Activated T-helper 17 cell treated with anti-CD3 and anti-CD28 coated beads, Interleukin-2, amount 50 U/mL, for 72 hours (primary cell): ENCODE results near the gene FGL2. TPM values are rescaled to one million over a fixed set of nuclear protein-coding genes. Genes with fewer than 3 reads are reported as not detected.
"Not testable (repeated sequence)": the region's sequence is repeated elsewhere in the genome, so short reads cannot be mapped to it uniquely, and the experiment has no call there.

Experiments
- ATAC-seq: fragments of 150-1000 bp; cut with Tn5 transposase; replicated peaks from 2 replicates; pipeline ENCODE4 v1.10.0; 2021; ENCODE audit warnings: mild to moderate bottlenecking, moderate library complexity
- H3K27ac Mint-ChIP-seq: one replicate; pipeline ENCODE4 v1.8.0; 2022; ENCODE audit warnings: mixed read lengths
- H3K27me3 Mint-ChIP-seq: one replicate; pipeline ENCODE4 v1.8.0; 2022; ENCODE audit warnings: mixed read lengths
- H3K36me3 Mint-ChIP-seq: one replicate; pipeline ENCODE4 v1.8.0; 2022; ENCODE audit warnings: low read depth, mild to moderate bottlenecking, mixed read lengths
- H3K4me1 Mint-ChIP-seq: one replicate; pipeline ENCODE4 v1.8.0; 2022; ENCODE audit warnings: mixed read lengths
- H3K4me3 Mint-ChIP-seq: one replicate; pipeline ENCODE4 v1.8.0; 2022; ENCODE audit warnings: mild to moderate bottlenecking, mixed read lengths
- H3K9me3 Mint-ChIP-seq: one replicate; pipeline ENCODE4 v1.8.0; 2022; ENCODE audit warnings: mixed read lengths
- total RNA-seq, 2 donors: library from RNA; stranded (reverse); gene quantifications; one replicate each; pipeline ENCODE4 v1.2.3, GENCODE V29; 2022

The FGL2 gene, protein sequence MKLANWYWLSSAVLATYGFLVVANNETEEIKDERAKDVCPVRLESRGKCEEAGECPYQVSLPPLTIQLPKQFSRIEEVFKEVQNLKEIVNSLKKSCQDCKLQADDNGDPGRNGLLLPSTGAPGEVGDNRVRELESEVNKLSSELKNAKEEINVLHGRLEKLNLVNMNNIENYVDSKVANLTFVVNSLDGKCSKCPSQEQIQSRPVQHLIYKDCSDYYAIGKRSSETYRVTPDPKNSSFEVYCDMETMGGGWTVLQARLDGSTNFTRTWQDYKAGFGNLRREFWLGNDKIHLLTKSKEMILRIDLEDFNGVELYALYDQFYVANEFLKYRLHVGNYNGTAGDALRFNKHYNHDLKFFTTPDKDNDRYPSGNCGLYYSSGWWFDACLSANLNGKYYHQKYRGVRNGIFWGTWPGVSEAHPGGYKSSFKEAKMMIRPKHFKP
- total RNA-seq: under 1 TPM; 0.16 to 0.56 TPM

DNA sequence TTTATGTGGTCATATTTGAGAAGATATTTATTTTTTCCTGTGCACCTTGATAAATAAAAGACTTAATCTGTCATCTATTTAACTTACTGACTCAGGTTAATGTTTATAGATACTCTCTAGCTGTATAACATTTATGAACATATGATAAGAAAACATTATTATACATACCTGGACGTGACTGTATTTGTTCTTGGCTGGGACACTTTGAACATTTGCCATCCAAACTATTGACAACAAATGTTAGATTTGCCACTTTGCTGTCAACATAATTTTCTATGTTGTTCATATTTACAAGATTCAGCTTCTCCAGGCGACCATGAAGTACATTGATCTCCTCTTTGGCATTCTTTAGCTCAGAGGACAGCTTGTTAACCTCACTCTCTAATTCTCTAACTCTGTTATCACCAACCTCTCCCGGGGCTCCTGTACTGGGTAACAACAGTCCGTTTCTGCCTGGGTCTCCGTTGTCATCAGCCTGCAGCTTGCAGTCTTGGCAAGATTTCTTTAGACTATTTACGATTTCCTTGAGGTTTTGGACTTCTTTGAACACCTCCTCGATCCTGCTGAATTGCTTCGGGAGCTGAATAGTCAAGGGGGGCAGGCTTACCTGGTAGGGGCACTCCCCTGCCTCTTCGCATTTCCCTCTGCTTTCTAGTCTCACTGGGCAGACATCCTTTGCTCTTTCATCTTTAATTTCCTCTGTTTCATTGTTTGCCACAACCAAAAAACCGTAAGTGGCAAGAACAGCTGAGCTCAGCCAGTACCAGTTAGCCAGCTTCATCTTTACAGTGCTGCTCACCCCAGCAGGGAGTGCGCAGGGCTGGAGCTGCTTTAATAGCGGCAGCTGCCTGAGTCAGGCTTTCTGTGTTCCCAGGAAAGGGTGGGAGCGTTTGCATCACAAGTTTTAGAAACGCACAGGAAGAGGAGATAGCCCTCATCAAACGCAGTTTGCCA is at the start of gene FGL2:
Gene FGL2 (minus strand): TSS at position 807 of the 954 bp plus-strand sequence. CDS start 26 bp downstream, at position 781.
- peak within 1 kb of the TSS; percentile 88 for H3K27ac Mint-ChIP-seq
- H3K9me3 Mint-ChIP-seq: no peaks in the 10 kb centered on the region
- H3K4me1 Mint-ChIP-seq: peaks cover 20% of the 10 kb centered on the region
- no peaks in the 10 kb centered on the region for H3K36me3 Mint-ChIP-seq
- ATAC-seq: peak; percentile 86
- no peaks in the 10 kb centered on the region for H3K27me3 Mint-ChIP-seq
- H3K4me3 Mint-ChIP-seq: peak within 1 kb of the TSS; percentile 89

- H3K4me1 Mint-ChIP-seq: no peaks in the 10 kb centered on the region
- H3K4me3 Mint-ChIP-seq: no peak overlapping the region
- no peak for ATAC-seq
- no peaks in the 10 kb centered on the region for H3K9me3 Mint-ChIP-seq
- H3K27ac Mint-ChIP-seq: no peak overlapping the region
- H3K27me3 Mint-ChIP-seq: no peaks in the 10 kb centered on the region
- no peaks in the 10 kb centered on the region for H3K36me3 Mint-ChIP-seq
These were observed 48.5 kb upstream of the FGL2 start for GRCh38 chr7:77248154-77248553.

DNA sequence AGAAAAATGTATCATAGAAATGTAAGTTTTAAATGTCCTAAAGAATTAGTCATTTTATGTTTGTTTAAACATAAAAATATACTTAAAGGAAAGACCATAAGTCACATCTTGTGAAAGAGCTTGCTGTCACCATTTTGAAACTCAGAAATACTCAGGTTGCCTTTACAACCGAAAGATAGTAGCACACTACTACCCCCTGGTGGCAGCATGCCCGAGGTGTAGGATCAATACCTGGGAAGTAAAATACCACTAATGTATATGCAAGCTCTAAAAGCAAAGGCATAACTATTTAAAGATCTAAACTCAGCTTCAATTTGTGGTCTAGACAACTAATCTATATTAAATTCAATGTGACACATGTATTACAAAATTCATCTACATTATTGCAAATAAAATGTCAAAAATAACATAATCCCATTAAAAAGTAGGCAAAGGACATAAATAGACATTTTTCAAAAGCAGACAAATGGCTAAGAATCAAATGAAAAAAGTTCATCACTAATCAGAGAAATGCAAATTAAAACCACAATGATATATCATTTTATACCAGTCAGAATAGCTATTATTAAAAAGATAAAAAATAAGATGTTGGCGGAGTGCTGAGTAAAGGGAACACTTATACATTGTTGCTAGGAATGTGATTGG is 47.7 kb upstream of the FGL2 start:
- Mint-ChIP-seq H3K27me3 (no peaks in the 10 kb centered on the region), H3K36me3 (no peaks in the 10 kb centered on the region), H3K4me3 (no peak overlapping the region), H3K4me1 (no peaks in the 10 kb centered on the region), H3K9me3 (no peaks in the 10 kb centered on the region), H3K27ac (no peak overlapping the region)
- peak; percentile 91 for ATAC-seq

DNA sequence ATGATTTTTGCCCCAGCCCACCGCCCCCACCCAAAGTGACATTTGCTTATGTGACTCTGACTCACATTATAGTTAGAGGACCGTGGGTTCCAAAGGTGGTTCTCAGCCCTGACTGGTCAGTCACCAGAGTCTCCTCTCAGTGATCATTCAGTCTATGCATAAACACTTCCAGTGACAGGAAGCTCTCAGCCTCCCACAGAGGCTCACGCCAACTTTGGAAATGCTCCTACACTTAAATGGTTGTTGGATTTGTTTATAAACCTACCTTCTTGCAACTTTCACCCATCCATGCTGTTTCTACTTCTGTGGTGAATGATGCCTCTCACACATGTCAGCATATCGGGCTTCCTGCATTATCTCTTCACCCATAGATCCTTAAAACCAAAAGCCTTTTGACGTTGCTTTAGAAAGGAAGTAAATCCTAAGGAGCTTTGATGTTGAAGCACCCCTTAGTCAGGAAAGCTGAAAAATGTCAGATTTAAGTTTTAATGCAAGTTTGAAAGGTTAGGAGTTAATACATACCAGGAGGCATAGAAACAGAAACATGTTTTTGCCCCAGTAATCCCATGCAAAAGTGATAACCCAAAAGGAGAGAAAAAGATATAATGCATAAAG is 46.5 kb upstream of the FGL2 start:
- no peaks in the 10 kb centered on the region for H3K4me1 Mint-ChIP-seq

GRCh38 chr7:77245015-77245755 is 45.6 kb upstream of the FGL2 start:
- Mint-ChIP-seq H3K4me3 (no peak overlapping the region), H3K27ac (no peak overlapping the region), H3K9me3 (no peaks in the 10 kb centered on the region), H3K4me1 (no peaks in the 10 kb centered on the region), H3K36me3 (no peaks in the 10 kb centered on the region), H3K27me3 (no peaks in the 10 kb centered on the region)
- no peak for ATAC-seq

More for the DNA sequence above, 46.5 kb upstream of the FGL2 start:
- no peak for ATAC-seq
- Mint-ChIP-seq H3K9me3 (no peaks in the 10 kb centered on the region), H3K36me3 (no peaks in the 10 kb centered on the region), H3K27ac (no peak overlapping the region), H3K27me3 (no peaks in the 10 kb centered on the region), H3K4me3 (no peak overlapping the region)

DNA sequence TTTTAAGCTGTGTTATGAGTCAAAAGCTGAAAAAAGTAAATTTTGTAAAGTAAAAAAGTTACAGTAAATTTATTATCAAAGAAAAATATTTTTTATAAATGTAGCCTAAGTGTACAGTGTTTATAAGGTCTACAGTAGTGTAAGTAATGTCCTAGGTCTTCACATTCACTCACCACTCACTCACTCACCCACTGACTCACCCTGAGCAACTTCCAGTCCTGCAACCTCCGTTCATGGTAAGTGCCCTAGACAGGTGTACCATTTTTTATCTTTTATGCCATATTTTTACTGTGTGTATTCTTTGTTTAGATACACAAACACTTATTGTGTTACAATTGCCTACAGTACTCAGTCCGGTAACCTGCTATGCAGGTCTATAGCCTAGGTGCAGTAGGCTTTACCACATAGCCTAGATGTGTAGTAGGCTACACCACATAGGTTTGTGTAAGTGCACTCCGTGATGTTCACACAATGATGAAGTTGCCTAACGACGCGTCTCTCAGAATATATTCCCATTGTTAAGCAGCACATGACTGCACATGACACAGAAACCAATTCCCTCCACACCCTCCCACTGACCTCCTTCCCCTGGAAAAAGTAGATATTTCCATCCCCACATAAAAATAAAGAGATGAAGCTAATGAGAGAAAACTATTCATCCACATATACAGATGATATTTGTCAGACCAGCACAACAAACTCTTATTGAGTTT is 44.8 kb upstream of the FGL2 start:
- Mint-ChIP-seq H3K27ac (no peak overlapping the region), H3K9me3 (no peaks in the 10 kb centered on the region), H3K27me3 (no peaks in the 10 kb centered on the region), H3K4me3 (no peak overlapping the region), H3K36me3 (no peaks in the 10 kb centered on the region), H3K4me1 (peaks cover 3% of the 10 kb centered on the region)
- peak; percentile 38 for ATAC-seq

GRCh38 chr7:77242554-77242953 is 42.9 kb upstream of the FGL2 start:
- peak overlapping the region; percentile 2 for H3K27ac Mint-ChIP-seq
- no peak for ATAC-seq
- no peaks in the 10 kb centered on the region for H3K9me3 Mint-ChIP-seq
- no peaks in the 10 kb centered on the region for H3K27me3 Mint-ChIP-seq
- no peak overlapping the region for H3K4me3 Mint-ChIP-seq
- H3K36me3 Mint-ChIP-seq: no peaks in the 10 kb centered on the region
- peaks cover 11% of the 10 kb centered on the region for H3K4me1 Mint-ChIP-seq

DNA sequence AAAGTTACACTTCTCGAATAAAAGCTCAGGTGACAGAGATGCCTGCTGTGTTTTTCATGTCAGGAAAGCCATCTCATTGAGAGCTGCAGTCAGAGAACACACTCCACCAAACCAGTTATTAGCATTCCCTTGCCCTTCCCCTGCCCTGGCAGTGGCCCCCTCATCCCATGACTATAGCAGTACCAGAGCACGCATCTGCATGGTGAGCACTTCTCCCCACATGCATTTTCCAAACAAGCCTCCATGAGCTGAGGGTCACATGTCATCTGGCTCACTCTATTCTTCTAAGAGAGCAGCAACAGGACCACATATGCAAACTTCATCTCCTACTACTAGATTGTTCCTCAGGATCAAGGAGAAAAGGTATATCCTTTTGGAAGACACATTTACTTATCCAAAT is 42.4 kb upstream of the FGL2 start:
- peak overlapping the region; percentile 2 for H3K27ac Mint-ChIP-seq
- H3K9me3 Mint-ChIP-seq: no peaks in the 10 kb centered on the region
- H3K27me3 Mint-ChIP-seq: no peaks in the 10 kb centered on the region
- H3K4me1 Mint-ChIP-seq: peaks cover 11% of the 10 kb centered on the region
- no peak overlapping the region for H3K4me3 Mint-ChIP-seq
- H3K36me3 Mint-ChIP-seq: no peaks in the 10 kb centered on the region
- no peak for ATAC-seq

GRCh38 chr7:77239471-77239870 is 39.9 kb upstream of the FGL2 start:
- ATAC-seq: no peak
- no peaks in the 10 kb centered on the region for H3K27me3 Mint-ChIP-seq
- no peak overlapping the region for H3K4me3 Mint-ChIP-seq
- H3K27ac Mint-ChIP-seq: no peak overlapping the region
- no peaks in the 10 kb centered on the region for H3K9me3 Mint-ChIP-seq
- H3K4me1 Mint-ChIP-seq: peaks cover 11% of the 10 kb centered on the region
- H3K36me3 Mint-ChIP-seq: no peaks in the 10 kb centered on the region

DNA sequence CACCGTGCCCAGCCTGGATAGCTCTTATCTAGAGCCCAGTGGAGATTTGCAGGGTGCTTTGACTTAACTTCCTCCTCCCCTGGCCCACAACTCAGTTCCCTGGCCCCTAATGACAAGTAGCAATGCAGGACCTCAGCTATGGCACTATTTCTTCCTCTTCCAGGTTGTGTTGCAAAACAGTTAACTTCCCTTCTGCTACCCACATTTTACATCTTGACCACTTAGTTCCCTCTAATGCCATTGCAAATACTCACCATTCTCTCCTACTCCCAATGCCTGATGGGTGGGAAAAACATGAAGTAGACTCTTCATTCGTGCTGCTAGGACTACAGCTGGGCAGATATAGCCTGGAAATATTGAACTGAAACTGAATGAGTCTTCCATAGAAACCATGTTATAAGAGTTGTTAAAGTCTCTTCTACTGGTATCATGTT is 39.1 kb upstream of the FGL2 start:
- no peak for ATAC-seq
- H3K27ac Mint-ChIP-seq: no peak overlapping the region
- no peaks in the 10 kb centered on the region for H3K27me3 Mint-ChIP-seq
- H3K4me1 Mint-ChIP-seq: peaks cover 11% of the 10 kb centered on the region
- H3K4me3 Mint-ChIP-seq: no peak overlapping the region
- no peaks in the 10 kb centered on the region for H3K9me3 Mint-ChIP-seq
- H3K36me3 Mint-ChIP-seq: no peaks in the 10 kb centered on the region

GRCh38 chr7:77235276-77235675 is 35.7 kb upstream of the FGL2 start:
- ATAC-seq: no peak
- Mint-ChIP-seq H3K4me1 (peaks cover 11% of the 10 kb centered on the region), H3K27ac (no peak overlapping the region), H3K9me3 (peaks cover 7% of the 10 kb centered on the region), H3K4me3 (no peak overlapping the region), H3K36me3 (peaks cover 1% of the 10 kb centered on the region), H3K27me3 (no peaks in the 10 kb centered on the region)

- no peak overlapping the region for H3K4me3 Mint-ChIP-seq
- H3K36me3 Mint-ChIP-seq: peaks cover 4% of the 10 kb centered on the region
- H3K27ac Mint-ChIP-seq: no peak overlapping the region
- H3K9me3 Mint-ChIP-seq: peaks cover 10% of the 10 kb centered on the region
- no peaks in the 10 kb centered on the region for H3K27me3 Mint-ChIP-seq
- ATAC-seq: no peak
- no peaks in the 10 kb centered on the region for H3K4me1 Mint-ChIP-seq
These were observed 32.8 kb upstream of the FGL2 start for GRCh38 chr7:77232467-77232866.

GRCh38 chr7:77228795-77229194 is 29.2 kb upstream of the FGL2 start:
- H3K9me3 Mint-ChIP-seq, ATAC-seq, H3K27ac Mint-ChIP-seq, H3K36me3 Mint-ChIP-seq, H3K4me3 Mint-ChIP-seq, H3K27me3 Mint-ChIP-seq, H3K4me1 Mint-ChIP-seq: not testable (repeated sequence)
